ENCODE data around the gene NELL1.

DNA sequence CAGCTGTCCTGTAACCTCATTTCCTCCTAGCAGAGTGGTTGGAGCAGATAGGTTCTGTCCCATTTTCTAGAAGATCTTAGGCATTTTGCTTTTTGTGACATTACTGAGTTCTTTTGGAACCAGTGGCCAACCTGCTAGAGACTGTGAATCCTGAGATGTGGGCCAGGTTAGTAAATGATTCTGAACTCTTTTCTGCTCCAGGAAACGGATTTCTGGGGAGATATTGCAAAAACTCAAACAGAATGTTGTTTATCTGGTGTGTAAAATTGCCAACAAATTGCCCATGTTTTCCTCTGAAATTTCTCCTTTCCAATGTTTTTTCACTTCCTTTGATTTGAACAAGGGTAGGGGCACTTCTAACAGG, 37.2 kb upstream of the NELL1 start:
- TF ChIP-seq EZH2 (IDR thresholded peaks at IDR 0.05) = no peak
- no peak for TF ChIP-seq POLR2AphosphoS5 (IDR thresholded peaks at IDR 0.05; ENCODE audit: borderline replicate concordance, low read depth, low read length)
- TF ChIP-seq FOXP2 (optimal IDR thresholded peaks at IDR 0.05; ENCODE audit: control extremely low read depth, extremely low read length, insufficient read depth) = no peak

Data from SK-N-MC (cell line).